HG03521 (cell line): ENCODE measurements around the gene TMEM39A.
A peak's percentile ranks its signal among the peaks of the same experiment; 100 is the strongest.

ENCODE experiments used
- ATAC-seq: cut with Tn5 transposase; IDR thresholded peaks from one replicate; pipeline ENCODE4 v1.9.1; 2021; ENCODE audit warnings: mild to moderate bottlenecking, moderate library complexity; ENCODE audit not compliant: unreplicated experiment

TMEM39A gene

GRCh38 chr3:119463171-119464169 lies at the start of gene TMEM39A:
Gene TMEM39A (minus strand): TSS chr3:119463615. CDS start chr3:119462074, 1,541 bp downstream.
- ATAC-seq, result peak; percentile 91

GRCh38 chr3:119510690-119511089 lies 47.3 kb upstream of the TMEM39A start:
- ATAC-seq, result no peak

GRCh38 chr3:119508172-119508845 lies 44.9 kb upstream of the TMEM39A start:
- no peak for ATAC-seq

- ATAC-seq, result no peak
These were observed 44.0 kb upstream of the TMEM39A start for GRCh38 chr3:119507404-119507803.

GRCh38 chr3:119506631-119507030 lies 43.2 kb upstream of the TMEM39A start:
- ATAC-seq, result no peak

GRCh38 chr3:119500901-119501300 lies 37.5 kb upstream of the TMEM39A start:
- no peak for ATAC-seq

GRCh38 chr3:119500265-119500664 lies 36.9 kb upstream of the TMEM39A start:
- no peak for ATAC-seq

- ATAC-seq, result peak; percentile 99
These were observed 35.0 kb upstream of the TMEM39A start, which contains the start of gene TIMMDC1 for GRCh38 chr3:119498186-119499011. Gene TIMMDC1 (plus strand): TSS chr3:119498547. CDS start chr3:119498734, 187 bp downstream.

GRCh38 chr3:119497820-119498185 lies 34.4 kb upstream of the TMEM39A start:
- ATAC-seq, result no peak

GRCh38 chr3:119494597-119494996 lies 31.2 kb upstream of the TMEM39A start:
- ATAC-seq, result no peak

- ATAC-seq, result no peak
These were observed 29.4 kb upstream of the TMEM39A start for GRCh38 chr3:119492810-119493209.

GRCh38 chr3:119492128-119492527 lies 28.7 kb upstream of the TMEM39A start:
- no peak for ATAC-seq

GRCh38 chr3:119490153-119490552 lies 26.7 kb upstream of the TMEM39A start:
- no peak for ATAC-seq

GRCh38 chr3:119485563-119485962 lies 22.1 kb upstream of the TMEM39A start:
- no peak for ATAC-seq

- no peak for ATAC-seq
These were observed 19.7 kb upstream of the TMEM39A start for GRCh38 chr3:119483101-119483500.

- no peak for ATAC-seq
These were observed 17.7 kb upstream of the TMEM39A start for GRCh38 chr3:119481079-119481478.

GRCh38 chr3:119470866-119471265 lies 7.5 kb upstream of the TMEM39A start:
- no peak for ATAC-seq

- ATAC-seq, result no peak
These were observed 6.2 kb upstream of the TMEM39A start for GRCh38 chr3:119469418-119470189.

GRCh38 chr3:119468041-119468440 lies 4.6 kb upstream of the TMEM39A start:
- no peak for ATAC-seq

GRCh38 chr3:119457246-119457645 lies 6.2 kb downstream of the TMEM39A start:
- ATAC-seq, result no peak
